ENCODE measurements around the gene ADAMTSL1.

Gene ADAMTSL1

DNA sequence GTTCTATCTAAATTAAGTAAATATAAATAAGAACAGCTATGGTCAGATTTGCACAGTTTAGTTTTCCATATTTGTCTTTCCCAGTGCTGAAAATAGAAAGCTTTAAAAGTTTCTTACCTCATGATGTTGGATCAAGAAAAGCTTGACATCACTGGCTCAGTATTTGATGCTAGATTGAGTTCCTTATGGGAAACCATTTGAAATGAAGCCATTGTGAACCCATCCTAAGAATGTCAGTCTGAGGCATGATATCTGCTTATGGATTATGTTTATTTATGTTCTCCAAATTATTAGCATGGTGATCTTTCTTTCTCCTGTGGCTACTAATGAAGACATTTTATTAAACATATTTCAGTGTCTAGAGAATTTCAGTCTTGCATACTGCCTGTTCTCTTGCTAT is 143.0 kb downstream of the ADAMTSL1 start:
- no peak for DNase-seq

DNA sequence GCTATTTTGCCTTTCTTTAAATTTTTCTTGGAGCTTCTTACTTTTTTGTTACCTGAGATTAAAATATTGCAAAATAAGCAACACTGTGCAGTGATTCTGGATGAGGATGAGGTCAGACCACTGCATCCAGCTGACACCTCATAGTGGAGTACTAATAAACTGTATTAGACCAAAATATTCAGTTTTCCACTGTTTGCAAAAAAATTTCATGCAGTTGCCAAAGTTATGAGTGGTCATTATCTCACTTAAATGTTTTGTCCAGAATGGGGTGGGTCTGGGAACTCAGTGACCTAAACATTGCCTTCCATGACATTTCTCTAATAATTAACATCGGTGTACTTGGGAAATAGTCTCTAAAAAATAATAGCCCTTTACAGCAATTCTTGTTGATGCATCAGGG is 143.8 kb downstream of the ADAMTSL1 start:
- DNase-seq = no peak

DNA sequence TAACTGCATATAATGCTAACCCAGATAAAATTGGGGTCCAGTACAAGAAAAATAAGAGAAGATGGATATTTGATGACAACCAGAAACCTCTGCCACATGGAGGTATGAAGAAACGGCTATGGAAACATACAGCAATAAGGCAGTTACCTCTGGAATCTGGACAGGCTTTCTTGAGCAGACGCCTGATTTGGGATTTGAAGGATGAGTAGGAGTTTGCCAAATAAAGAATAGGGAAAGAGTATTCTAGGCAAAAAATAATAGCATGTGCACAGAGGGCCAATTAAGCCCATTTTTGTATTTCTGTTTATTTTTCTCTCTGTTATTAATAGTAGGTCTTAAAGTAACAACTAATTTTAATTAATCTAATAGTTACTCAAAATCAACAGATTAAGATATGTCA is 144.9 kb downstream of the ADAMTSL1 start:
- no peak for DNase-seq

DNA sequence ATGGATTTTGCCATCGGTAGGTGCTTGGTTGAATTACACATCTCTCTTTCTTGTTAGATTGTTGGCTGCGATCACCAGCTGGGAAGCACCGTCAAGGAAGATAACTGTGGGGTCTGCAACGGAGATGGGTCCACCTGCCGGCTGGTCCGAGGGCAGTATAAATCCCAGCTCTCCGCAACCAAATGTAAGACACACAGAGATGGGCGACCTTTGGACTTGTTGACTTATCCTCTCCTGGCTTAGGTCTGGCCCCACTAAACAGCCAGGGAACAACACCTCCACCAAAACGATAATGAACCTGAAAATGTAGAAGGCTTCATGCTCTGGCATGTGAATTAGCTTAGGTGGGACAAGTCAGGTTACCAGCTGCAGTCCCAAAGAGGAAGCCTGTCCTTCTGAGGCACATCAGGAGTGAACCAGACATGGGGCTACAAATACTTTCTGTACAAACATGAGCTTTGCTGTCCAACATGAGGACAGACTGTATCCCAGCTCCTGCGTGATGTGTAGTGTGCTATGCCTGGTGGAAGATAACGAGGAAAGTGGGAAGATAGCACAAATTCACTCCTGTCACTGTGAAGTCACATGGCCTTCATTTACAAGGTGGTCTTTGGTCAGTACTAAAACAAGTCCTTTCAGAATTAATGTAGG is 148.4 kb downstream of the ADAMTSL1 start:
- DNase-seq = no peak

DNA sequence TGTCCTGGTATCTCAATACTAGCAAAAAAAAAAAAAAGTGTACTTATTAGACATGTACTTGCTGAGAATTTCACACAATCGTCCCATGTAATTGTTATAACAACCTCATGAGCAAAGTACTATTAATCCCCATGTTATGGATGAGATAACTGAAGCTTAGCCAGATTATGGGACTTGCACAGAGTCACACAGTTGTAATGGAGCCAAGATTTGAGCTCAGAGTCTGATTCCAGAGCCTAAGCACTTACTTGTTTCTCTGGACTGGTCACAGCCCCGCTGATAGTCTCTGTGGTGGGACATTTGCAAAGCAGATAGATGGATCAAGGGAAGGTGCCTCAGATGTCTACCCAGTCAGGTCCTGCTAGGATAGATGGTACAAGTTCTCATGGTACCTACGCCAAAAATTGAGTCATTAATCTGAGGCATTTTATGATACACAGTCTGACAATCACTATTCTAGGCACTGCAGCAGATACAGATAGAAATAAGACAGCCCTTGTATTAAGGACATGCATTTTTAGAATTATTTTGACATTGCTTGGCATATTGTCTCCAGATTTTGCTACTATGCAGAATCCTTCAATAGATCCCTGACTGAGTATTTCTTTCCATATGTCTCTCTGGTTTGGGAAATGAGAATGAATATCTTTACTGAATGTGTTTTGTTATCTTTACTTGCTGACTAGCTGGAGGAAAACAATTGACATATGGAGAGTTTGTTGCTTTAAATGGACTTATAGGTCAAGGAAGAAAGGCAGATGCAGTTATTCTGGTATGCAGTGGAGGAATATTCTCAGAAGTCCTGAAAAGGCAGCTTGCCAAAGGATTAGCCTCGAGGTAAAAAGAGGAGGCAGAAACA is 149.5 kb downstream of the ADAMTSL1 start:
- no peak for DNase-seq

DNA sequence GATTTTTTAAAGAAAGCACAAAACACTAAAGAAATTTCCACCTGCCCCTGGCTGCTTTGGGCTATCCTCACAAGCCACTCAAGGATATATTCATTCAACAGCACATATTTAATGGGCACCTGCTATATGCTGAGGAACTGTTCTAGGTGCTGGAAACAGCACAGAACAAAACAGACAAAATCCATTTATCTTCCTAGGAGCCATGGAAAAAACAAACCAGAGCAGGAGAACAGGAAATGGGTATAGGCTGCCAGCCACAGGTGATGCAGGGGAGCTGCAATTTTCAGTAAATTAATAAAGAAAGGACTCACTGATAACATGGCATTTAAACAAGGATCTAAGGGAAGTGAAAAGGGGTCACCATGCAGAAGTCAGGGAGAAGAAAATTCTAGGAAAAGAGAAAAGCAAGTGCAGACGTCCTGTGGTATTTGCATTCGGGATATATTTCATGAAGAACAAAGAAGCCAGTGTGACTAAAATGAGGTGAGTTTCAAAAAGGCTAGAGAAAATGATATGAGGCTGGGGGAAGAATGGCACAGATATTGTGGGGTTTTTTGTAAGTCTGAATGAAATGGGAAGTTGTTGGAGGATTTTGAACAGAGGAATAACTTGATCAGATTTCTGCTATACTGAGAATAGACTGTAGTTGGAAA is 152.2 kb downstream of the ADAMTSL1 start:
- no peak for DNase-seq

DNA sequence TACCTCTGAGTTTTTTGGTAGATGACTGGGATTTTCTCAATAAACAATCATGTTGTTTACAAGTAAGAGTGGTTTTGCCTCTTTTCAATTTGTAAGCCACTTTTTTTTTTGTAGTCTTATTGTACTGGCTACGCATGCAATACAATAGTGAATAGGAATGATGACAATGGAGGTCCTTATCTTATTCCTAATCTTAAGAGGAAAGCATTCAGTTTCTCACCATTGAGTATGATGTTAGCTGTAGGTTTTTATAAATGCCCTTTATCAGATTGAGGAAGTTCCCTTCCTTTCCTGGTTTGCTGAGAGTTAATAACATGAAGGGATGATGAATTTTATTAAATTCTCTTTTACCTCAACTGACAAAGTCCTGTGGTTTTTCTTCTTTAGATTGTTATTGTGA is 155.2 kb downstream of the ADAMTSL1 start:
- DNase-seq = no peak

DNA sequence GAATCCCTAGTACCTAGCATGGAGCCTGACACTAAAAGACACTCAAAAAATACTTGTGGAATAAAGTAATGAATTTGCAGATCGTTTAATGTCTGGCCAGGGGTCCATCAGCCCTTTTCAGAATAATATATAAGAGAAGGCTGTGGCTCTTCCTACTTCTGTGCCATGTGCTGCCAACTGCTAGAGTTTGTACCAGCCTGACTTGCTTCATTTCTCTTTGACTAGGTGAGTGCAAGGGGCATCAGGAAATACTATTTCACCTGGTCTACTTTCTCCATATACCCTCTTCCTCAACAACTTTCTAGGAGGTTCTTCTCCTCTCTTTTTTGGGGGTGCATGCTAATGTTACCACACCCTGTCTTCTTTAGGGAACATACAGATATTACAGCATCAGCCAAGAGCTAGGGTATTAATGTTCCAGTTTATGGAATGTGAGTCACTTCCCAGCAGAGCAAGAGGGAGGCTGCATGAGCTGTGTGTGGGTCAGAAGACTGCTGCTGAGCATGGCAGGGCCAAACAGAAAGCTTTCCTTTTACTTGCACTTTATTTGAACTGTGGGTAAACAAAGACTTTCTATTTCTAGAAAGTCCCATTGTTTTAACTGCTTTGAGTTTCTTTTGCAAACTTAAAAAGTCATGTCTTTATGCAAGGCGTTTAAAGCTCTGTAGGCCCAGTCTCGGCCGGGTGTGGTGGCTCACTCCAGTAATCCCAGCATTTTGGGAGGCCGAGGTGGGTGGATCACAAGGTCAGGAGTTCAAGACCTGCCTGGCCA is 158.9 kb downstream of the ADAMTSL1 start:
- no peak for DNase-seq

DNA sequence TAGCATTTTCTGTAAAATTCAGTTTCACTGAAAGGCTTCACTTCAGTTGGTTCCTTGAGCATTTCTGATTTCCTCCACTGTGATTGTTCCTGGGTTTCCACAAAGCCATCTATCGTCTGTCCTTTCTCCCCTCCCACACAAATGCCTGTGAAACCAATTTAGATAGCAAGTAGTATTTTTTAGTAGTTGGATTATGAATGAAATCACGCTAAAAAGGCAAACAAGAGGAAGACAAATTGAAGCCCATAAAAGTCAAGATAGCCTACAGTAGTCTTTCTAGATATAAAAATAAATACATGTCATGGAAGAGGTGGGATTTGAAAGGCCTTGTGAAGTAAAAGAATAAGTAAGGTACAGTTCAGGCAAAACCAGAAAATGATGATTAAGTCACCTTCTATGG is 162.8 kb downstream of the ADAMTSL1 start:
- no peak for DNase-seq

DNA sequence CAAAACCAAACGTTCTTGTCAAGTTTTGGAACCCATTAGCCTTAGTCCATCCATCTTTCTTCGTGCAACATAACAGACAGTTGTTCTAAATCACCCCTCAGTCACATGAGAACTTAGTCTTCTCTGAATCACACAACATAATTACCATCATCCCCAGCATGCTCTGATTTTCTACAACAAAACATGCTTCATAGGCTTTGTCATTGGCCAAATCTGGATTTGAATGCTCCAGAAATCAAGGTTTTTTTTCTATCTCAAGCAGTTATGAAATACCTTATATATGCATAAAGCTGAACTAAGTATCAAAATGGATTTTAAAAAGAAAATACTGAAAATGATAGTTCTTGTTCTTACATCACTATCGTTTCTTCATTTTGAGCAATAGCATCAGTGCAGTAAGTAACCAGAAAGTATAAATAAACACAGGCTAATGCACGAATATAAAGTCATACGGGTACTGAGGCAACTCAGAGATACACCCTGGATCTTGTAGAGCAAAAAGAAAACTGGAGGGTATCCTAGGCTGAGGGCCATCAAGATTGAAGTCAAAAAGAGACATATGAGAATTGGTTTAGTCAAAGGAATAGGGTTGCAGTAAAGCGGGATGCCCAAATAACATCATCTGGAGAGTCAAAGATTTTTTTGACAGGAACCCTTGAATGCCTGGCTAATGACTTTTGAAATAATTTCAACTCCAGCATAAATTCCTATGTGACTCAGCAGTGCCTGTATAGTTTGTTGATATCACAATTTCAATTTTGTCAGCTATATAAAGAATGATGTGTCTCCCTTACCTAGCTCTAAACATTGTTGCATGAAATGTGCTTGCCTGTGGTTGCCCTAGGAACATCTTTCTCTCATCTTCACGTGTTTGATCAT is 164.7 kb downstream of the ADAMTSL1 start:
- DNase-seq = no peak

DNA sequence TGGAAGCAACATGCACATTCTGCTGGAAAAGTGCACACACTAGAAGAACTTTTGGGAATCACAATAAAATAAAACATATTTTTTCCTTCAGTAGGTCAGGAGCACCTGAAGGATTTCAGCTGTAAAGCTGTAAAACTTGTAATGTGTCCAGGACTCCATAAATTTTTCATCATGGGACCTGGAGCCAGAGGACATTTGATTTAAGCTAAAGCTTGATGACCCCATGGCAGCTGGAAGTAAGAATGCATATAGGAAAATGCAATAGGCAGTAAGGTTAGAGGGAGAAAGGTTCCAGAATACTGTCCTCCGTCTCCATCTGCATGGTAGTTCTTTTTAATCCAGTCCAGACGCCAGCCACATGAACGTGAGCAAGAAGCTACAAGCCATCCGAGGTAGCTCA is 166.0 kb downstream of the ADAMTSL1 start:
- DNase-seq = no peak

DNA sequence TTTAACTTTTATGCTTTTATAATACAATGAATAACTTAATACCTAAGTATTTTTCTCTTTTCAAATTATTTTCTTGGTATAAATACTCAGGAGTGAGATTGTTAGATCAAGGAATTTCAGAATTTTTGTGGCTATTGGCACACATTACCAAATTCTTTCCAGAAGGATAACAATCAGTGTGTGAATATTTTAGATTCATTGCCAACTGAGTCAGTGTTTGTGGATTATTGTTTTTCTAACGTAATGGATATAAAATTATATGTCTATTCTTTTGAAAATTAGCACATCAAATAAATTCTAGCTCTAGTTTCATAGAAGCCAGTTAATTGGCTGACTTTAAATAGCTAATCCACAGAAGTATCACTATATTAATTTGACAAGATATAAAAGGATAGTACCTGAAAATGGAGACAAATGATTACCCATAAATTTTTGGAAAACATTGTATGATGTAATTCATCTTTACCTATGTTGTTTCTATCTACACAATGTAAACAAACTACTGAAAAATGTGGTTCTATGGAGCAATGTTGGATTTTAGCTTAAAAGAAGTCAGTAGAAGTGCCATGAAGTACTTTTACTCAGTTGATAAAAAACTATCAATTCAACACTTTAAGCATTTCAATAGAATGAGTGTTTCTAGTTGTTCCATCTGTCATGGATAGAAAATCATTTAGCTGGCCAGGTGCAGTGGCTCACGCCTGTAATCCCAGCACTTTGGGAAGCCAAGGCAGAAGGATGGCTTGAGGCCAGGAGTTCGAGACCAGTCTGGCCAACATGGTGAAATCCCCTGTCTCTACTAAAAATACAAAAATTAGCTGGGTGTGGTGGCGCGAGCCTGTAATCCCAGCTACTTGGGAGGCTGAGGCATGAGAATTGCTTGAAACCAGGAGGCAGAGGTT is 185.1 kb downstream of the ADAMTSL1 start:
- DNase-seq = no peak

DNA sequence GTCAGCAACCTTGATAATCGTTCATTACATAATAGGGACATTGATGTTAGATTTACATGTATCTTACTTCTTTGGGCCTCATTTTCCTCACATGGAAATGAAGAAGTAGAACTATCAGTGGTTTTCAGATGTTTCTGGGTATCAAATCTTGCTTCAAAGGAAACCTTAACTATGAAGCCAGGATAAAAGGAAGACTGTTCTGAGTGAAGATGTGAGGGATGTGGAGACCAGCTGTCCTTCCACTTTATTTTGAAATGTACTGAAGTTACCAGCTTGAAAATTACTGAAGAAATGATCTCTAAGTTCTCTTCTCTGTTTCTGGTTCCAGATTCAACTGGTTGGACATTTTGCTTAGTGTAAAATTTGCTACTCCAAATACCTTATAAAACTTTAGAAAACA is 186.0 kb downstream of the ADAMTSL1 start:
- DNase-seq = no peak

DNA sequence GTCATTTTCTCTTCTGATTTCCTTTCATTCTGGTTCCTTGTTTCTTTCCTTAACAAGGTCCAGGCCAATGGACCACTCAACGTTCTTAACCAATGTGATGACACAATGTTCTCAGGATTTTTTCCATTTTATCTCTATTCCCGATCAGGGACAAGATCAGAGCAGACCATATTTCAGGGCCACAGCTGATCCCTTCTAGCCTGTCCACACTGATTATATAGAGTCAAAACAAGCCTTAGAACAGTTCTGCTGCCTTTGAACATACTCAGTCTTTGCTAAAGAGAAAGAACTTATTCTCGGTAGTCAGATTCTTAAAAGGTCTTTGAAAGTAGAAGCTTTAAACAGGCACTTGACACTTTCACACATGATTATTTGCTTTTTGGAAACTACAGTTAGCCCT is 188.4 kb downstream of the ADAMTSL1 start:
- DNase-seq = no peak

DNA sequence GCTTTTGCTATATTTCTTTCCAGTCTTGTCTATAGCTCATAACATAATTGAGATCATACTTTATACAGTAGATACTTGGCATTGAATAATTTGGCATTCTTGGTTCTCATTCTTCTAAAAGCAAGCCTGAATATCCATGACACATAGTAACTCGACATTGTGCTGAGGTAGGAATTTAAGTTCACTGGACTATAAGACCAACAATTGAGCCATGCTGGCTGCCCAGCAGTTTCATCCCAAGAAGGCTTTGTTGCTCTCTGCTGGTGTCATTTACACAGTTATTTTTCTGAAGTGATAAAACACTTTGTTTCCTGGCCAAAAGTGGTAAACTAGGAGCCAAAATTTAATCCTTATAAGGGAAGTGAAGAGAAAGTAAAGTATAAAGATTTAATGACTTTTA is 192.0 kb downstream of the ADAMTSL1 start:
- DNase-seq = no peak

DNA sequence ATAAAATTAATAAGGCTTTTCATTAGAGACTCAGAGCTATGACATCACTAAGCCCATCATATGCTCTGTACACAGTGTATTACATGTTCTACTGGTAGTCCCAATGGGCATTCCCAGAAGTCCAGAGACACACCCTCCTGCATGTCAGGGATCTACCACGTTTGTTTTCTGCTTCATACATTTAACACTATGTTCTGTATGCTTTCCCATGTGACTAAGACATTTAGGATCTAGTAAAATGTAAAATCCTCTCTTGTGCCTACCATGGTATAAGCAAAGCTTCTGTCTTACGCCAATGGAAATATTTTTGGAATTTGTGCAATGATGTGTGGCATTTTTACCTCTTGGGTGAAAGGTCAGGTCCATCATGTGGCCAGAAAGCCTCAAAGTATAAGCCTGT is 192.4 kb downstream of the ADAMTSL1 start:
- no peak for DNase-seq

DNA sequence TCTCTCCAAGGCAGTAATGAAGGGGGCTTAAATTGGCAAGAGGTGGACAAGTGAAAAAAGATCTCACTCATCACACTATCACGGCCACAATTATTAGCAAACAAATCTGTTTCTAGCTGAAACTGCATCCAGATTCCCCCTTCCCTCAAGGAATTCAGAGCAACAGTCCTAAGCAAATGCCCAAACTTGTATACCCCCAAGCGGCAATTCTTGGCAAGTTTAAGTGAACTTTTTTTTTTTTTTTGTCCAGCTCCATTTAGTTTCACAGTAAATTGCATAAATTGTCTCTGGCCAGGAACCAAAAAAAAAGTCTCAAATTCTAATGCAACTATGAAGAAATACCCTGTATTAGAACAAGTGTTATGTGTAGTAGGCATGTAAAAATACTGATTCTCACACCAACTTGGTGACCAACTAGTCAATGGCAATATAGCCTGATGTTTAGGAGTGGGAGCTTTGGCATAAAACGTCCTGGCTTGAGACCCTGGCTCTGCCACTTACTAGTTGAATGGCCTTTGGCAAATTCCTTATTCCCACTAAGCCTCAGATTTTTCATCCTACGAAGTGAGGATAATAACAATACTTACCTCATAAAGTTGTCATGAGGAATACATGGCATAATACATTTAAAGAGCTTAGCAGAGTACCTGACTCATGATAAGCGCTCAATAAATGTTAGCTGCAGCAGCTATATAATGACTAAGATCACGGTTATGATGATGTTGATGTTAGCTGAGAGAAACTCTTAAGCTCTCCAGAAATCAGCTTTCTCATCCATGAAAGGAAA is 193.2 kb downstream of the ADAMTSL1 start:
- DNase-seq = no peak

DNA sequence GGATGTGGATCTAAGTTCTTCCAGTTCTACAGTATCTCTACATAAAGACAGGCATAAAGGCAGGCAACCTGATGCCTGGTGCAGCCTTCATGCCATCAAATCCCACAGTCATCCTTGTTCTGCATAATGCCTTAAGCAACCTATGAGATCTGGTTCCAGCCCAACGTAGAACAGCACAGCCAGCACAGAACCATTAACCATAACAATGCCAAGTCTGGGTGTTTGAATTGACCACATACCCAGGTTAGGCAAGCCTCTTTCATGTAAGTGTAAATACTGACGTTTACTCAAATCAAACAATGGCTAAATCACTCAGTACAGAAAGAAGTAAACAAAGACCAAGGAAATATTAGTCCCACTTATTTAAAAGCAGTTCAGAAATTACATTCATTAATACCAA is 195.0 kb downstream of the ADAMTSL1 start:
- DNase-seq = no peak

DNA sequence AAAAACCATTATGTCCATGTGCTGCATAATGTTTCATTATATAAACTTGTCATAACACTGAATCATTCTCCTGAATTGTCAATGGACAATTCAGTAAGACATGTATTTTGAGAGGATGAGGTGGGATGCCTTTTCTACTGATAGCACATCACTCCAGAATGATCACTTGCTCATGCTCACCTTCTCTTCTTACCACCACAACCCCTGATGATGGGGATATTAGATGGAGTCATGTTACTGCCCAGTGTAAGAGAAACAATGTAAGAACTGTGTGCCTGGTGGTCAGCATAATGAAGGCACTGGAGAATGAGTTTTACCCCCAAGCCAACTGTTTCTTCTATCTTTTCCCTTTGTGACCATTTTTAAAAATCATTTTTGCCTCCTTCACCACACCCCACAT is 198.8 kb downstream of the ADAMTSL1 start:
- DNase-seq = no peak

DNA sequence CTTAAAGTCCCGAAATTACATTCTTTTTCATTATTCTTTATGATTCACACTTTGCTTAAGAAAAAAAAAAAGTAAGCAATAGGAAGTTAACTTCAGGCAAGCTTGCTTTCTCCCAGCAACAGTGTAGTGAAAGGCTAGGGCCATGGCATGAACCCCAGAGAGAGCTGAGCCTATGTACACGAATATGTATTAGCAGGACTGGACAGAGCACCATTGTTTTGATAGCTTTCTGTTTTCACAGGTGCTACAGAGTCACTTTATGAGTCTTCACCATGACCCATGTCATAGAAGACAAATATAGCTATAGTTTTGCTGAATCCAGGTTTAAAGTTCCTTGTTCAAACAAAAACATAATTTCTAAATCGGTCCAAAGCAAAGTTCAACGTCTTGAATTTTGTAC is 199.2 kb downstream of the ADAMTSL1 start:
- DNase-seq = no peak

Measured in CD4-positive, alpha-beta T cell treated with Interleukin-21 for 1 hour (primary cell).